Measurements from ENCODE around the gene WDR33.
"Not testable (repeated sequence)": the region's sequence is repeated elsewhere in the genome, so short reads cannot be mapped to it uniquely, and the experiment has no call there.

WDR33 gene

GRCh38 chr2:127805491-127805890 lies 5.5 kb downstream of the WDR33 start:
- CTCF ChIA-PET: interaction anchor here (0.7 to 1.1 kb wide), 2 partner anchors 102 to 214 kb away, joined by 3 read pairs; no protein-coding TSS in a partner anchor

GRCh38 chr2:127799926-127800325 lies 11.0 kb downstream of the WDR33 start:
- POLR2A ChIA-PET: interaction anchor here (1.4 kb wide), 1 partner anchor 12 kb away, joined by 3 read pairs; the partner anchor contains the start of gene WDR33
- DNase-seq (ENCODE audit: extremely low spot score): no peak
- CTCF ChIA-PET: no interaction called here
- TF ChIP-seq TARDBP (IDR thresholded peaks at IDR 0.05) (no peak), ZNF384 (IDR thresholded peaks at IDR 0.05) (no peak)

More at GRCh38 chr2:127805491-127805890, 5.5 kb downstream of the WDR33 start:
- TF ChIP-seq NFRKB (IDR thresholded peaks at IDR 0.05): no peak
- no peak for TF ChIP-seq ZNF384 (IDR thresholded peaks at IDR 0.05)
- TF ChIP-seq L3MBTL2 (conservative IDR thresholded peaks at IDR 0.05): no peak
- no peak for TF ChIP-seq FOXA1 (IDR thresholded peaks at IDR 0.05)
- no peak for TF ChIP-seq PKNOX1 (IDR thresholded peaks at IDR 0.05)
- no peak for TF ChIP-seq FOXK2 (IDR thresholded peaks at IDR 0.05)
- TF ChIP-seq ELF4 (IDR thresholded peaks at IDR 0.05): no peak
- DNase-seq (ENCODE audit: extremely low spot score): no peak
- POLR2A ChIA-PET: no interaction called here

GRCh38 chr2:127796389-127796788 lies 14.6 kb downstream of the WDR33 start:
- POLR2A ChIA-PET: no interaction called here

GRCh38 chr2:127794901-127795300 lies 16.1 kb downstream of the WDR33 start:
- CTCF ChIA-PET; DNase-seq (ENCODE audit: extremely low spot score); POLR2A ChIA-PET: not testable (repeated sequence)

More at GRCh38 chr2:127796389-127796788, 14.6 kb downstream of the WDR33 start:
- CTCF ChIA-PET: no interaction called here
- DNase-seq (ENCODE audit: extremely low spot score): no peak
- TF ChIP-seq FOXA1 (IDR thresholded peaks at IDR 0.05) (no peak), LEF1 (IDR thresholded peaks at IDR 0.05; ENCODE audit: borderline replicate concordance) (no peak), SUZ12 (IDR thresholded peaks at IDR 0.05) (no peak), SP1 (IDR thresholded peaks at IDR 0.05) (no peak), CTBP1 (IDR thresholded peaks at IDR 0.05; ENCODE audit: borderline replicate concordance) (no peak), L3MBTL2 (conservative IDR thresholded peaks at IDR 0.05) (no peak), NFRKB (IDR thresholded peaks at IDR 0.05) (no peak), TARDBP (IDR thresholded peaks at IDR 0.05) (no peak), BHLHE40 (IDR thresholded peaks at IDR 0.05; ENCODE audit: borderline replicate concordance) (no peak)

- no peak for DNase-seq (ENCODE audit: extremely low spot score)
- POLR2A ChIA-PET: no interaction called here
- CTCF ChIA-PET: no interaction called here
- no peak for TF ChIP-seq ZNF384 (IDR thresholded peaks at IDR 0.05)
- TF ChIP-seq LEF1 (IDR thresholded peaks at IDR 0.05; ENCODE audit: borderline replicate concordance): no peak
- no peak for TF ChIP-seq FOXK2 (IDR thresholded peaks at IDR 0.05)
- no peak for TF ChIP-seq CTBP1 (IDR thresholded peaks at IDR 0.05; ENCODE audit: borderline replicate concordance)
- no peak for TF ChIP-seq FOXM1 (IDR thresholded peaks at IDR 0.05; ENCODE audit: borderline replicate concordance)
These were observed 18.2 kb downstream of the WDR33 start for GRCh38 chr2:127792805-127793204.

GRCh38 chr2:127790694-127791529 lies 20.1 kb downstream of the WDR33 start:
- ChIA-PET CTCF (no interaction called here), POLR2A (no interaction called here)
- no peak for DNase-seq (ENCODE audit: extremely low spot score)
- TF ChIP-seq CTBP1 (IDR thresholded peaks at IDR 0.05; ENCODE audit: borderline replicate concordance) (no peak), L3MBTL2 (conservative IDR thresholded peaks at IDR 0.05) (no peak), TARDBP (IDR thresholded peaks at IDR 0.05) (no peak), FOXM1 (IDR thresholded peaks at IDR 0.05; ENCODE audit: borderline replicate concordance) (no peak), ARNT (IDR thresholded peaks at IDR 0.05) (no peak)

GRCh38 chr2:127786048-127786809 lies 24.7 kb downstream of the WDR33 start:
- ChIA-PET CTCF (no interaction called here), POLR2A (interaction anchor here (1.7 kb wide), 1 partner anchor 260 kb away, joined by 4 read pairs; the partner anchor contains the start of gene IWS1)
- no peak for DNase-seq (ENCODE audit: extremely low spot score)
- TF ChIP-seq PKNOX1 (IDR thresholded peaks at IDR 0.05) (no peak), NFRKB (IDR thresholded peaks at IDR 0.05) (no peak), SUZ12 (IDR thresholded peaks at IDR 0.05) (no peak)

- TF ChIP-seq BHLHE40 (IDR thresholded peaks at IDR 0.05; ENCODE audit: borderline replicate concordance) (no peak), ELF4 (IDR thresholded peaks at IDR 0.05) (no peak), ZNF384 (IDR thresholded peaks at IDR 0.05) (no peak), FOXM1 (IDR thresholded peaks at IDR 0.05; ENCODE audit: borderline replicate concordance) (no peak), FOXK2 (IDR thresholded peaks at IDR 0.05) (no peak), LEF1 (IDR thresholded peaks at IDR 0.05; ENCODE audit: borderline replicate concordance) (no peak), HDGF (IDR thresholded peaks at IDR 0.05; ENCODE audit: borderline replicate concordance) (no peak), SP1 (IDR thresholded peaks at IDR 0.05) (no peak)
- ChIA-PET CTCF (no interaction called here), POLR2A (interaction anchor here (1.7 kb wide), 1 partner anchor 258 kb away, joined by 4 read pairs; the partner anchor contains the start of gene IWS1)
- no peak for DNase-seq (ENCODE audit: extremely low spot score)
These were observed 25.9 kb downstream of the WDR33 start for GRCh38 chr2:127784965-127785518.
